GM21723 (cell line): ENCODE measurements around the gene DMRTA2.

Source experiments
- ATAC-seq: cut with Tn5 transposase; IDR thresholded peaks from one replicate; pipeline ENCODE4 v1.9.1; 2021; ENCODE audit warnings: mild to moderate bottlenecking, moderate library complexity; ENCODE audit not compliant: unreplicated experiment

DMRTA2 gene

GRCh38 chr1:50422946-50423669, at the start of gene DMRTA2:
Gene DMRTA2 (minus strand): TSS chr1:50423443. CDS start chr1:50421536, 1,907 bp downstream.
- no peak for ATAC-seq

GRCh38 chr1:50471967-50472366, 48.7 kb upstream of the DMRTA2 start:
- ATAC-seq, result no peak

- ATAC-seq, result no peak
These were observed 39.7 kb upstream of the DMRTA2 start for GRCh38 chr1:50462964-50463363.

- ATAC-seq, result no peak
These were observed 35.3 kb upstream of the DMRTA2 start for GRCh38 chr1:50458507-50458906.

GRCh38 chr1:50454911-50455310, 31.7 kb upstream of the DMRTA2 start:
- no peak for ATAC-seq

- ATAC-seq, result no peak
These were observed 30.0 kb upstream of the DMRTA2 start for GRCh38 chr1:50453266-50453665.

GRCh38 chr1:50452700-50453099, 29.5 kb upstream of the DMRTA2 start:
- no peak for ATAC-seq

GRCh38 chr1:50450861-50451653, 27.8 kb upstream of the DMRTA2 start:
- ATAC-seq, result no peak

GRCh38 chr1:50447961-50448360, 24.7 kb upstream of the DMRTA2 start:
- ATAC-seq, result no peak

GRCh38 chr1:50441183-50441582, 17.9 kb upstream of the DMRTA2 start:
- ATAC-seq, result no peak

GRCh38 chr1:50438945-50439344, 15.7 kb upstream of the DMRTA2 start:
- no peak for ATAC-seq

- no peak for ATAC-seq
These were observed 13.2 kb upstream of the DMRTA2 start for GRCh38 chr1:50436489-50436888.

- ATAC-seq, result no peak
These were observed 6.8 kb upstream of the DMRTA2 start for GRCh38 chr1:50430010-50430405.

- ATAC-seq, result no peak
These were observed 4.9 kb upstream of the DMRTA2 start for GRCh38 chr1:50427818-50428779.

GRCh38 chr1:50427086-50427817, 4.0 kb upstream of the DMRTA2 start:
- no peak for ATAC-seq

GRCh38 chr1:50426702-50427085, 3.5 kb upstream of the DMRTA2 start:
- ATAC-seq, result no peak

- ATAC-seq, result no peak
These were observed 3.0 kb upstream of the DMRTA2 start for GRCh38 chr1:50426108-50426700.

GRCh38 chr1:50425376-50426107, 2.3 kb upstream of the DMRTA2 start:
- ATAC-seq, result no peak

GRCh38 chr1:50424884-50425375, 1.7 kb upstream of the DMRTA2 start:
- ATAC-seq, result no peak
